Trophoblast cell (in vitro differentiated cells and primary cell): ENCODE results near the gene TACC3.

Experiments used
- DNase-seq, 2 donors: peaks; one replicate each; pipeline ENCODE4 v3.0.0-alpha.2; 2016
- H2AFZ ChIP-seq: 2 replicates; pipeline ENCODE4 v1.6.1; 2013; ENCODE audit warnings: low read length, moderate library complexity, mild to moderate bottlenecking; ENCODE audit not compliant: insufficient read depth, poor library complexity
- H2AK5ac ChIP-seq: 2 replicates; pipeline ENCODE4 v1.6.1; 2013; ENCODE audit warnings: mild to moderate bottlenecking, low read length
- H2BK120ac ChIP-seq: 2 replicates; pipeline ENCODE4 v1.6.1; 2013; ENCODE audit warnings: low read length, mild to moderate bottlenecking, moderate library complexity; ENCODE audit not compliant: insufficient read depth, poor library complexity
- H2BK12ac ChIP-seq: 2 replicates; pipeline ENCODE4 v1.6.1; 2013; ENCODE audit warnings: mild to moderate bottlenecking, low read length, moderate library complexity
- H2BK5ac ChIP-seq: 2 replicates; pipeline ENCODE4 v1.6.1; 2013; ENCODE audit warnings: low read length, low read depth, moderate library complexity, mild to moderate bottlenecking; ENCODE audit not compliant: poor library complexity
- H3K14ac ChIP-seq: 2 replicates; pipeline ENCODE4 v1.6.1; 2013; ENCODE audit warnings: mild to moderate bottlenecking, low read length
- H3K18ac ChIP-seq: 2 replicates; pipeline ENCODE4 v1.6.1; 2013; ENCODE audit warnings: mild to moderate bottlenecking, low read length
- H3K23ac ChIP-seq: 2 replicates; pipeline ENCODE4 v1.6.1; 2013; ENCODE audit warnings: low read length
- H3K27ac ChIP-seq: 2 replicates; pipeline ENCODE4 v1.5.1; 2013; ENCODE audit warnings: low read depth, mild to moderate bottlenecking, inconsistent platforms, low read length, moderate library complexity
- H3K27me3 ChIP-seq: 2 replicates; pipeline ENCODE4 v1.6.1; 2013; ENCODE audit warnings: inconsistent platforms, mild to moderate bottlenecking, low read length, moderate library complexity; ENCODE audit not compliant: insufficient read depth
- H3K36me3 ChIP-seq, 2 experiments: 1 replicate in 1 of 2; 2 replicates in 1 of 2; pipeline ENCODE4 v1.6.1; 2013; ENCODE audit warnings: low read length in 2 of 2, mild to moderate bottlenecking in 2 of 2, moderate library complexity in 1 of 2; ENCODE audit not compliant: insufficient read depth in 2 of 2, control insufficient read depth in 1 of 2
- H3K4ac ChIP-seq: 2 replicates; pipeline ENCODE4 v1.6.1; 2013; ENCODE audit warnings: low read depth, mild to moderate bottlenecking, low read length, moderate library complexity
- H3K4me1 ChIP-seq, 2 experiments: 1 replicate in 1 of 2; 2 replicates in 1 of 2; pipeline ENCODE4 v1.6.1; 2013; ENCODE audit warnings: low read length in 2 of 2, mild to moderate bottlenecking in 2 of 2, moderate library complexity in 1 of 2; ENCODE audit not compliant: insufficient read depth in 2 of 2, control insufficient read depth in 1 of 2
- H3K4me2 ChIP-seq: 2 replicates; pipeline ENCODE4 v1.6.1; 2013; ENCODE audit warnings: inconsistent platforms, mild to moderate bottlenecking, low read length, moderate library complexity
- H3K4me3 ChIP-seq: 2 replicates; pipeline ENCODE4 v1.5.1; 2013; ENCODE audit warnings: mild to moderate bottlenecking, low read depth, low read length, inconsistent platforms
- H3K79me1 ChIP-seq: one replicate; pipeline ENCODE4 v1.6.1; 2013; ENCODE audit warnings: low read length
- H3K79me2 ChIP-seq: 2 replicates; pipeline ENCODE4 v1.6.1; 2013; ENCODE audit warnings: low read length, mild to moderate bottlenecking; ENCODE audit not compliant: control insufficient read depth, insufficient read depth, poor library complexity
- H3K9ac ChIP-seq: 2 replicates; pipeline ENCODE4 v1.6.1; 2013; ENCODE audit warnings: mild to moderate bottlenecking, low read length
- H3K9me3 ChIP-seq: 2 replicates; pipeline ENCODE4 v1.6.1; 2013; ENCODE audit warnings: low read depth, mild to moderate bottlenecking, control low read depth, inconsistent platforms, low read length; ENCODE audit not compliant: insufficient read depth
- H4K12ac ChIP-seq: 2 replicates; pipeline ENCODE4 v1.6.1; 2013; ENCODE audit warnings: low read depth, mild to moderate bottlenecking, low read length, moderate library complexity
- H4K8ac ChIP-seq: 2 replicates; pipeline ENCODE4 v1.6.1; 2013; ENCODE audit warnings: low read depth, mild to moderate bottlenecking, low read length, moderate library complexity
- H4K91ac ChIP-seq: one replicate; pipeline ENCODE4 v1.6.1; 2013; ENCODE audit warnings: low read depth, mild to moderate bottlenecking, low read length, moderate library complexity
- WGBS: extraction: QIAGEN DNeasy Blood & Tissue Kit; methylation state at CpG from one replicate; pipeline ENCODE4 v1.1.7; 2013; ENCODE audit warnings: missing lambda C conversion rate; ENCODE audit not compliant: insufficient read length, insufficient coverage; ENCODE audit errors: extremely low coverage; 5-methylcytosine and 5-hydroxymethylcytosine counted together

TACC3 gene

DNA sequence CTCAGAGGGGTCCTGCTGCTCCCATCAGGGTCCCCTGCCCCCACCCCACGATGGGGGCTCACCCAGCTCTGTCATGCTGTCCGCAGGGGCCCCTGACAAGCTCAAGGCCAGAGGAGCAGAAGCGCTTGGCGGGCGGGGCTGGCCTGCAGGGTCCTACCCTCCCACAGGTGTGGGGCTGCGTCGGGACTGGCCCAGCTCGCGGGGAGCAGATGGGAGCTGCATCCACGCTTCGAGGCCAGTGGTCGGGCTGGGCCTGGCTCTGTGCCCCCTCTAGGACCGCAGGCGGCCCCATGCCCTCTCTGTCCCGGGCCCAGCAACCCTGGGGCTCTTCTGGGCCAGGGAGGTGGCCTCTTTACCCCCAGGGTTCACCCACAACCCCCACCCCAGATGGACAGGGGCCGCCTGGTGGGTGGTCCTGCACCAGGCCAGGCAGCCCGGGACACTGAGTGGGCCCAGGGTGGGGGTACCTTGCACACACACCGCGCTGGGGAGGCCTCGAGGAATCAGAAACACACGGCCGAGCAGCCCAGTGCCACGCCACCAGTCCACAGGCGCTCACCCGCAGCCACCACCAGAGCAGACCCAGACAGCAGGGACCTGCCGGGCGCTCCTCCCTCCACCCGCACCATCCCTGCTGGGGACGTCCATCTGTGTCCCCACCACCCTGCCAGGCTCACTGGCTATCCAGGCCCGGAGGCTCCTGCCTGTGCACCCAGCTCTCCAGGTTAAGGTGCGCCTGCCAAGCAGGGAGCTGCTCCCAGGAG, 30.0 kb downstream of the TACC3 start:
- no CpG with 5 or more reads among the region's 31 CpGs for WGBS
- no peak overlapping the region for H2BK12ac ChIP-seq
- no peak overlapping the region for H2BK120ac ChIP-seq
- H4K8ac ChIP-seq, result no peak overlapping the region
- no peaks in the 10 kb centered on the region for H3K9me3 ChIP-seq
- H3K14ac ChIP-seq, result no peak overlapping the region
- no peak overlapping the region for H3K18ac ChIP-seq
- H3K27ac ChIP-seq, result no peak overlapping the region
- H3K79me1 ChIP-seq, result no peaks in the 10 kb centered on the region
- H3K9ac ChIP-seq, result no peak overlapping the region
- H2AFZ ChIP-seq, result no peak overlapping the region
- no peak overlapping the region for H3K4me3 ChIP-seq
- H3K27me3 ChIP-seq, result no peaks in the 10 kb centered on the region
- peaks cover 0 to 3% of the 10 kb centered on the region in 2 experiments for H3K4me1 ChIP-seq
- no peak for DNase-seq
- no peak overlapping the region for H4K91ac ChIP-seq
- H2BK5ac ChIP-seq, result no peak overlapping the region
- no peak overlapping the region for H3K4me2 ChIP-seq
- H4K12ac ChIP-seq, result no peak overlapping the region
- H3K36me3 ChIP-seq, result no peaks in the 10 kb centered on the region
- no peak overlapping the region for H2AK5ac ChIP-seq
- no peak overlapping the region for H3K4ac ChIP-seq
- H3K23ac ChIP-seq, result no peak overlapping the region
- H3K79me2 ChIP-seq, result no peaks in the 10 kb centered on the region

- no peak overlapping the region for H3K4me2 ChIP-seq
- no peak overlapping the region for H3K9ac ChIP-seq
- H4K91ac ChIP-seq, result no peak overlapping the region
- no peak overlapping the region for H2AK5ac ChIP-seq
- no peaks in the 10 kb centered on the region for H3K27me3 ChIP-seq
- H3K4me1 ChIP-seq, result peaks cover 0 to 3% of the 10 kb centered on the region in 2 experiments
- no peak overlapping the region for H3K18ac ChIP-seq
- no peak overlapping the region for H3K4ac ChIP-seq
- no peak overlapping the region for H2BK12ac ChIP-seq
- no peak for DNase-seq
- no peak overlapping the region for H2BK5ac ChIP-seq
- H4K8ac ChIP-seq, result no peak overlapping the region
- no peak overlapping the region for H3K23ac ChIP-seq
- no peak overlapping the region for H3K14ac ChIP-seq
- H3K9me3 ChIP-seq, result no peaks in the 10 kb centered on the region
- H4K12ac ChIP-seq, result no peak overlapping the region
- no CpG with 5 or more reads among the region's 8 CpGs for WGBS
- no peak overlapping the region for H3K4me3 ChIP-seq
- no peak overlapping the region for H2BK120ac ChIP-seq
- no peak overlapping the region for H3K27ac ChIP-seq
- no peaks in the 10 kb centered on the region for H3K36me3 ChIP-seq
- no peaks in the 10 kb centered on the region for H3K79me1 ChIP-seq
- no peak overlapping the region for H2AFZ ChIP-seq
- no peaks in the 10 kb centered on the region for H3K79me2 ChIP-seq
These were observed 30.6 kb downstream of the TACC3 start for GRCh38 chr4:1751919-1752283.

DNA sequence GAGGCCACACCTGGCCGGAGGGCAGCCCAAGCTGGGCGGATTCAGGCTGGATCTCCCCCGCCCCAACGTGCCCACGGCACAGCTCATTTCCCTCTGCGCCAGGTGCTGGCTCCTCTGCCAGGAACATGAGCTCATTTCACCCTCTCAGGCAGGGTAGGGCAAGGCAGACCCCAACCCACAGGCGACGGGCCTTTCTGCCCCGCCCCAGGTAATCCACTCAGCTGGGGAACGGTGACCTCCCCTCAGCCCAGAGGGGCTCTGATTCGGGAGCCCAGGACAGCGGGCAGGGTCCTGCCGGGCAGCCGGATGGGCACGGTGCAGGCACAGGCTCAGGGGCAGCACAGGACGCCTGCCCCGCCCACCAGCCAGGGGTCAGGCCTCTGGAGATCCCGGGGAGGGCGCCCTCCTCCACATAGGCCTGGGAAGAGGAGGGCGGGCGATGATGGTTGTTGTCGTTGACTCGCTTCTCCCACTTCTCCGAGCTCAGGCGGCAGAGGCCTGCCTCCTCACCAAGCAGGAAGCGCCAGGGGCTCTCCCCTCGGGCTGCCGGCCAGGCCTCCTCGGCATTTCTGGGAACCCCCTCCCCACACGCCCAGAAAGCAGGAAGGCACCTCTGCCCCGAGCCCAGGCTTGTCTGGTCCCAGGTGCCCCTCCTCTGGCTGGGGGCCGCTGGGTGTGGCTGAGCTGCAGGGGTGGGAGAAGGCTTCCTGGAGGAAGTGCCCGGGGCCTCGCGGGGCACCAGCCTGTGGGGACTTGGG, 31.1 kb downstream of the TACC3 start:
- no peak overlapping the region for H3K4me3 ChIP-seq
- no peaks in the 10 kb centered on the region for H3K79me2 ChIP-seq
- no peak overlapping the region for H4K12ac ChIP-seq
- no peaks in the 10 kb centered on the region for H3K9me3 ChIP-seq
- no peaks in the 10 kb centered on the region for H3K36me3 ChIP-seq
- DNase-seq, result no peak
- H3K4me2 ChIP-seq, result no peak overlapping the region
- no peak overlapping the region for H3K18ac ChIP-seq
- H2AK5ac ChIP-seq, result no peak overlapping the region
- no peak overlapping the region for H3K9ac ChIP-seq
- H3K27me3 ChIP-seq, result no peaks in the 10 kb centered on the region
- no peak overlapping the region for H3K4ac ChIP-seq
- H2BK120ac ChIP-seq, result no peak overlapping the region
- no CpG with 5 or more reads among the region's 35 CpGs for WGBS
- no peak overlapping the region for H4K91ac ChIP-seq
- H3K14ac ChIP-seq, result no peak overlapping the region
- H2BK5ac ChIP-seq, result no peak overlapping the region
- no peaks in the 10 kb centered on the region for H3K79me1 ChIP-seq
- H3K4me1 ChIP-seq, result peaks cover 0 to 3% of the 10 kb centered on the region in 2 experiments
- H3K23ac ChIP-seq, result no peak overlapping the region
- no peak overlapping the region for H2BK12ac ChIP-seq
- H4K8ac ChIP-seq, result no peak overlapping the region
- no peak overlapping the region for H2AFZ ChIP-seq
- no peak overlapping the region for H3K27ac ChIP-seq

GRCh38 chr4:1753294-1753696, 32.0 kb downstream of the TACC3 start:
- DNase-seq, result no peak
- no peak overlapping the region for H4K91ac ChIP-seq
- no peaks in the 10 kb centered on the region for H3K79me1 ChIP-seq
- no peak overlapping the region for H4K12ac ChIP-seq
- no peak overlapping the region for H3K9ac ChIP-seq
- no peaks in the 10 kb centered on the region for H3K9me3 ChIP-seq
- H4K8ac ChIP-seq, result no peak overlapping the region
- peaks cover 0 to 3% of the 10 kb centered on the region in 2 experiments for H3K4me1 ChIP-seq
- no peak overlapping the region for H3K18ac ChIP-seq
- no peak overlapping the region for H2AFZ ChIP-seq
- H2BK120ac ChIP-seq, result no peak overlapping the region
- H3K36me3 ChIP-seq, result no peaks in the 10 kb centered on the region
- no peak overlapping the region for H3K14ac ChIP-seq
- H3K4me2 ChIP-seq, result no peak overlapping the region
- H3K27ac ChIP-seq, result no peak overlapping the region
- H3K79me2 ChIP-seq, result no peaks in the 10 kb centered on the region
- H2BK12ac ChIP-seq, result no peak overlapping the region
- H3K4me3 ChIP-seq, result no peak overlapping the region
- H2BK5ac ChIP-seq, result no peak overlapping the region
- H2AK5ac ChIP-seq, result no peak overlapping the region
- no CpG with 5 or more reads among the region's 10 CpGs for WGBS
- no peak overlapping the region for H3K23ac ChIP-seq
- no peaks in the 10 kb centered on the region for H3K27me3 ChIP-seq
- no peak overlapping the region for H3K4ac ChIP-seq
